Upper lobe of left lung (tissue), 6 donors: ENCODE results near the gene KAT2B. TPM values are rescaled to one million over a fixed set of nuclear protein-coding genes. Genes with fewer than 3 reads are reported as not detected.

ENCODE experiments used
- ATAC-seq, 2 donors: fragments of 200-7000 bp; cut with Tn5 transposase; one replicate each; pipeline ENCODE4 v1.9.1; 2022; ENCODE audit warnings: mild to moderate bottlenecking in 2 of 2, moderate library complexity in 2 of 2; ENCODE audit not compliant: low FRiP score in 2 of 2
- DNase-seq, 2 donors: peaks; one replicate each; pipeline ENCODE4 v3.0.0-alpha.2; 2019 to 2020
- H3K27ac ChIP-seq, 4 donors: fragments of 200-600 bp; sonication (generic); one replicate each; pipeline ENCODE4 v1.5.1; 2016 to 2019
- H3K27me3 ChIP-seq, 4 donors: fragments of 200-600 bp; sonication (generic); one replicate each; pipeline ENCODE4 v1.5.1; 2017 to 2019
- H3K36me3 ChIP-seq, 4 donors: fragments of 200-600 bp; sonication (generic); one replicate each; pipeline ENCODE4 v1.5.1; 2016 to 2019
- H3K4me1 ChIP-seq, 4 donors: fragments of 200-600 bp; sonication (generic); one replicate each; pipeline ENCODE4 v1.5.1; 2018 to 2019
- H3K4me3 ChIP-seq, 4 donors: fragments of 200-600 bp; sonication (generic); one replicate each; pipeline ENCODE4 v1.5.1; 2017 to 2019; ENCODE audit warnings: mild to moderate bottlenecking in 2 of 4, moderate library complexity in 1 of 4
- H3K9me3 ChIP-seq, 4 donors: fragments of 200-600 bp; sonication (generic); one replicate each; pipeline ENCODE4 v1.5.1; 2018 to 2019
- EP300 ChIP-seq, 4 donors: sonication (generic); formaldehyde crosslinking; IDR thresholded peaks; one replicate each; pipeline ENCODE4 v1.5.1; 2017; ENCODE audit warnings: antibody characterized with exemption in 4 of 4, control low read depth in 2 of 4
- POLR2A ChIP-seq, 4 donors: fragments of 450-650 bp; IDR thresholded peaks; one replicate each; pipeline ENCODE4 v1.5.1; 2016 to 2017; ENCODE audit warnings: antibody characterized with exemption in 4 of 4, mild to moderate bottlenecking in 2 of 4
- POLR2AphosphoS5 ChIP-seq, 2 donors: sonication (generic); formaldehyde crosslinking; IDR thresholded peaks; one replicate each; pipeline ENCODE4 v1.5.1; 2017; ENCODE audit warnings: antibody characterized with exemption in 2 of 2
- whole genome bisulfite sequencing, 2 donors: methylation state at CpG; one replicate each; pipeline ENCODE4 v1.1.5; 2017 to 2018; 5-methylcytosine and 5-hydroxymethylcytosine counted together
- total RNA-seq, 6 donors: library from RNA; depleted of rRNA in 4 of 6; stranded (reverse); fragments of >200 nt in 4 of 6; gene quantifications; one replicate each; pipeline versions ENCODE4 v1.1.0 to v1.2.1, GENCODE V29; 2016 to 2021
- TF ChIP-seq, protein P1 (sequence below), 6 experiments: fragments of 450-650 bp in 4 of 6; fragments of 200-600 bp in 2 of 6; sonication (generic) in 2 of 6; IDR thresholded peaks; one replicate each; pipeline ENCODE4 v1.5.1; 2016 to 2019; ENCODE audit warnings: antibody characterized with exemption in 6 of 6
- donor health status: DM: no; HTN: no; CAD: no; lungs with moderate emphysema.
- donor health status: DM: no; HTN: yes; CAD: no; lungs with severe emphysema.

Gene KAT2B
- total RNA-seq, 6 donors from 2014 or later, result 19.3 to 58.9 (median 31.9) TPM

DNA sequence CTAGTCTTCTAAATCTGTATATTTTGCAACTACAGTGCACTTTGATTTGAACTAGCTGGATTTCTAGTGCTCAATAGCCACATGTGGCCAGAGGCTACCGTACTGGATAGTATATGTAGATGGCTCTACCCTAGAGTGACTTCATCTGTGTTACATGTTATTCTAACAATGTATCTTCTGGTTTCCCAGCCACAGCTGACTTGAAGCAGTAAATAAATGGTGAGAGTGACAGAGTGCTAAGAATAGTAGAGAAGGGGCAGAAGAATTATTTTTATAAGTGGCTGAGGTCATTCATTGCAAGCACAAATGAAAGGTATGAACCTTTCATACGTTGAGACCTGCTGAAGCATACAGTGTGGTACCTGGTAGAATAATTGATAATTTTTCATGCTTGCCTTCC, 30.9 kb downstream of the KAT2B start:
- DNase-seq, result no peak
- Histone ChIP-seq H3K4me3 (no peak overlapping the region), H3K4me1 (peaks cover 6 to 20% (median 14%) of the 10 kb centered on the region in 4 donors), H3K9me3 (no peaks in the 10 kb centered on the region), H3K27me3 (no peaks in the 10 kb centered on the region), H3K36me3 (peaks cover 0 to 7% (median 0%) of the 10 kb centered on the region in 4 donors), H3K27ac (peak overlapping the region in 1 of 4 donors; percentile 67)
- no peak for ATAC-seq
- no peak for TF ChIP-seq POLR2A (IDR thresholded peaks at IDR 0.05)
- TF ChIP-seq, protein P1, sequence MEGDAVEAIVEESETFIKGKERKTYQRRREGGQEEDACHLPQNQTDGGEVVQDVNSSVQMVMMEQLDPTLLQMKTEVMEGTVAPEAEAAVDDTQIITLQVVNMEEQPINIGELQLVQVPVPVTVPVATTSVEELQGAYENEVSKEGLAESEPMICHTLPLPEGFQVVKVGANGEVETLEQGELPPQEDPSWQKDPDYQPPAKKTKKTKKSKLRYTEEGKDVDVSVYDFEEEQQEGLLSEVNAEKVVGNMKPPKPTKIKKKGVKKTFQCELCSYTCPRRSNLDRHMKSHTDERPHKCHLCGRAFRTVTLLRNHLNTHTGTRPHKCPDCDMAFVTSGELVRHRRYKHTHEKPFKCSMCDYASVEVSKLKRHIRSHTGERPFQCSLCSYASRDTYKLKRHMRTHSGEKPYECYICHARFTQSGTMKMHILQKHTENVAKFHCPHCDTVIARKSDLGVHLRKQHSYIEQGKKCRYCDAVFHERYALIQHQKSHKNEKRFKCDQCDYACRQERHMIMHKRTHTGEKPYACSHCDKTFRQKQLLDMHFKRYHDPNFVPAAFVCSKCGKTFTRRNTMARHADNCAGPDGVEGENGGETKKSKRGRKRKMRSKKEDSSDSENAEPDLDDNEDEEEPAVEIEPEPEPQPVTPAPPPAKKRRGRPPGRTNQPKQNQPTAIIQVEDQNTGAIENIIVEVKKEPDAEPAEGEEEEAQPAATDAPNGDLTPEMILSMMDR (IDR thresholded peaks at IDR 0.05), result no peak
- no peak for TF ChIP-seq EP300 (IDR thresholded peaks at IDR 0.05)
- TF ChIP-seq POLR2AphosphoS5 (IDR thresholded peaks at IDR 0.05), result no peak
- 85 to 89% methylated on average over 2 of the region's 2 CpGs for WGBS, 2 donors

DNA sequence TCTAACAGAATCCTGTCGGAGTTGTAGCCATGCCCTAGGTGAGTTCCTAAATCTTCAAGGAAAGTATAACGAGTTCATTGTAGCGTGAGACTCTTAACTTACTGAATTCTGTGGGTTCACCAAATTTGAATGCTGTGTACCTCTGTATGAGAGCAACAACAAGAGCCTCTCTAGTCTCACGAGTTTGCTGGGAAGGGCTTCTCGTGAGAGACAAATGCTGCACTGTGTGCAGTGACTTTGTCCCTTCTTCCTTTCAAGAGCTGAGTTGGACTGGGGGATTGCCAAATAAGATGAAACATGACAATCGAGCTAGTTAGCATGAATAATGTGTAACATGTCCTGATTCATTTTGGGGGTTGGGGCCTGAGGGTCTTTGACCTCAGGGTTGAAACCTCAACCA, 32.2 kb downstream of the KAT2B start:
- Histone ChIP-seq H3K36me3 (peaks cover 0 to 7% (median 0%) of the 10 kb centered on the region in 4 donors), H3K4me1 (peaks cover 1 to 17% (median 10%) of the 10 kb centered on the region in 4 donors), H3K4me3 (no peak overlapping the region), H3K27me3 (no peaks in the 10 kb centered on the region), H3K27ac (peak overlapping the region in 2 of 4 donors; percentile 4 to 67), H3K9me3 (no peaks in the 10 kb centered on the region)
- 75 to 81% methylated on average over 6 of the region's 6 CpGs for WGBS, 2 donors
- TF ChIP-seq POLR2A (IDR thresholded peaks at IDR 0.05) (no peak), EP300 (IDR thresholded peaks at IDR 0.05) (no peak), POLR2AphosphoS5 (IDR thresholded peaks at IDR 0.05) (no peak)
- TF ChIP-seq, protein P1 (IDR thresholded peaks at IDR 0.05), result no peak
- DNase-seq, result no peak
- no peak for ATAC-seq

DNA sequence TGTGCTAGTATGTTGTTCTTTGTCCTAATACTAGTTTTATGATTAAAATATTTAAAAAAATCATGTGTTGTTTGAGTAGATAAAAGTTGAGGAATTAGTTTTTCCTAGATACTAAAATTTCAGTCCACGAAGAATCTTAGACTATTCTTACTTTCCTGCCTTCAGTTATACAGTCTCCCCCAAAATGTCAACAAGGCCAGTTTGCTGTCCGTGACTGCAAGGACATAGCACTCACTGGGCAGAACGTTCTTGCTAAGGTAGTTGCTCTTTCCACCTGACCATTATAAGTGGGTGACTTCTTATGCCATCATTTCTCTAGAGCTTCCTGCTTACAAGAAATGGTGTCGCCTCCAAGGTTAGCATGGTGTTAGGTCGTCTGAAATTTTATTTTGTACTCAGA, 32.8 kb downstream of the KAT2B start:
- no peak for ATAC-seq
- 60 to 70% methylated on average over 5 of the region's 5 CpGs for WGBS, 2 donors
- peak overlapping the region in 2 of 4 donors; percentile 4 to 67 for H3K27ac ChIP-seq

DNA sequence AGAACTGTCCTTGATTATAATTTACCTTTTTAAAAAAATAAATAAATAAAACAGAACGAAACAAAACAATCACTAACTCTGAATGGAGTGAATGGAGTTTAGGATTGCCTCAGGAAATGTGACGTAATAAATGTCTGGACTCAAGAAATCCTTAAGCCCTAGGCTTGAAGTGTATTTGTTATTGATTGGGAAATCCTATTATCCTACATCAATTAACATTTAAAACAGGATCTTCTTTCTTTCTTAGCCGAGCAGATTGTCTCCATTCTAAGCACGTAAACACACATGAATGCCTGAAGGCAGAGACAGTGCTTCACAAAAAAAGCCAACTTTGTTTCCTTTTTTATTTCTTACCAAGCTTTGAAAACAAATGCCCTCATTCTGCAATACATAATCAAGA, 33.4 kb downstream of the KAT2B start:
- no peak overlapping the region for H3K4me3 ChIP-seq
- TF ChIP-seq POLR2AphosphoS5 (IDR thresholded peaks at IDR 0.05) (no peak), EP300 (IDR thresholded peaks at IDR 0.05) (no peak), POLR2A (IDR thresholded peaks at IDR 0.05) (no peak)
- TF ChIP-seq, protein P1 (IDR thresholded peaks at IDR 0.05), result no peak
- H3K27ac ChIP-seq, result peak overlapping the region in 1 of 4 donors; percentile 67
- DNase-seq (no peak), ATAC-seq (no peak)
- H3K9me3 ChIP-seq, result no peaks in the 10 kb centered on the region
- H3K4me1 ChIP-seq, result peaks cover 0 to 17% (median 10%) of the 10 kb centered on the region in 4 donors
- peaks cover 0 to 12% (median 0%) of the 10 kb centered on the region in 4 donors for H3K36me3 ChIP-seq
- 72 to 75% methylated on average over 4 of the region's 4 CpGs for WGBS, 2 donors
- H3K27me3 ChIP-seq, result no peaks in the 10 kb centered on the region

More for the DNA sequence above, 32.8 kb downstream of the KAT2B start:
- no peak for TF ChIP-seq POLR2A (IDR thresholded peaks at IDR 0.05)
- TF ChIP-seq, protein P1 (IDR thresholded peaks at IDR 0.05), result no peak
- no peak for TF ChIP-seq POLR2AphosphoS5 (IDR thresholded peaks at IDR 0.05)
- TF ChIP-seq EP300 (IDR thresholded peaks at IDR 0.05), result no peak
- no peaks in the 10 kb centered on the region for H3K9me3 ChIP-seq
- H3K4me3 ChIP-seq, result no peak overlapping the region
- H3K36me3 ChIP-seq, result peaks cover 0 to 7% (median 0%) of the 10 kb centered on the region in 4 donors
- DNase-seq, result no peak
- peaks cover 0 to 17% (median 10%) of the 10 kb centered on the region in 4 donors for H3K4me1 ChIP-seq
- H3K27me3 ChIP-seq, result no peaks in the 10 kb centered on the region
